HCT116 (cell line): ENCODE data around the gene NARS2. TPM values are rescaled to one million over a fixed set of nuclear protein-coding genes. Genes with fewer than 3 reads are reported as not detected.

Experiments used
- ATAC-seq: fragments of 200-7000 bp; cut with Tn5 transposase; 2 replicates; pipeline ENCODE4 v1.9.1; 2020; ENCODE audit warnings: mild to moderate bottlenecking, moderate library complexity
- BruUV-seq: library from RNA; stranded (reverse); fragments of 400-500 nt; replicated peaks from 2 replicates; lab custom pipeline; 2021; lab: Mats Ljungman, UMichigan
- CTCF ChIA-PET: fragments of 300-600 bp; sonication (Branson Sonifier 250); formaldehyde crosslinking; loops from one replicate; lab custom pipeline; 2021; ENCODE audit warnings: antibody characterized with exemption; lab: Charles Lee
- POLR2A ChIA-PET: fragments of 300-600, 350-600 bp; sonication (Branson Sonifier 250); formaldehyde crosslinking; loops from one replicate; lab custom pipeline; 2021; ENCODE audit warnings: antibody characterized with exemption; lab: Charles Lee
- RAD21 ChIA-PET, 2 experiments: fragments of 300-600 bp; sonication (Branson Sonifier 250); formaldehyde crosslinking; loops; one replicate each; lab custom pipeline; 2023; ENCODE audit warnings: low total read pairs in 2 of 2; ENCODE audit not compliant: uncharacterized antibody in 2 of 2, unreplicated experiment in 2 of 2, low non-redundant PET in 1 of 2; lab: Charles Lee
- DNase-seq: peaks from one replicate; pipeline ENCODE4 v3.0.0-alpha.2; 2010; ENCODE audit warnings: low read depth, low spot score
- H2AFZ ChIP-seq: fragments of 200-600 bp; shearing (Covaris generic), sonication (generic); 2 replicates; pipeline ENCODE4 v1.6.1; 2017; ENCODE audit warnings: low read depth, mixed run types, mixed read lengths, antibody characterized with exemption, low read length; ENCODE audit not compliant: poor library complexity, severe bottlenecking
- H3K27ac ChIP-seq: 2 replicates; pipeline ENCODE4 v1.5.1; 2012; ENCODE audit warnings: low read depth, low read length
- H3K27me3 ChIP-seq: fragments of 200-600 bp; sonication (generic); 2 replicates; pipeline ENCODE4 v1.6.1; 2016; ENCODE audit warnings: mixed run types, low read length, mixed read lengths; ENCODE audit not compliant: insufficient read depth
- H3K36me3 ChIP-seq, 2 experiments: fragments of 200-500 bp in 1 of 2; fragments of 200-600 bp in 1 of 2; sonication (Bioruptor generic) in 1 of 2; sonication (generic) in 1 of 2; 2 replicates each; pipeline versions ENCODE4 v1.5.1 to v1.6.1; 2014 to 2016; ENCODE audit warnings: low read length in 2 of 2, inconsistent platforms in 1 of 2, mixed read lengths in 1 of 2, mixed run types in 1 of 2; ENCODE audit not compliant: insufficient read depth in 2 of 2, control insufficient read depth in 1 of 2
- H3K4me1 ChIP-seq, 2 experiments: fragments of 200-600 bp in 1 of 2; sonication (generic) in 1 of 2; 2 replicates each; pipeline versions ENCODE4 v1.5.1 to v1.6.1; 2012 to 2017; ENCODE audit warnings: low read length in 2 of 2, inconsistent platforms in 1 of 2, mild to moderate bottlenecking in 1 of 2, mixed read lengths in 1 of 2, mixed run types in 1 of 2, moderate library complexity in 1 of 2; ENCODE audit not compliant: insufficient read depth in 2 of 2, control insufficient read depth in 1 of 2
- H3K4me2 ChIP-seq: fragments of 200-600 bp; sonication (generic); 2 replicates; pipeline ENCODE4 v1.6.1; 2017; ENCODE audit warnings: mixed run types, low read length, mixed read lengths
- H3K4me3 ChIP-seq, 2 experiments: fragments of 200-600 bp in 1 of 2; sonication (generic) in 1 of 2; replicated peaks in 1 of 2; 2 replicates each; pipeline ENCODE4 v1.5.1; 2011 to 2016; ENCODE audit warnings: low read length in 2 of 2, control low read depth in 1 of 2, low read depth in 1 of 2, mild to moderate bottlenecking in 1 of 2, mixed read lengths in 1 of 2, mixed run types in 1 of 2
- H3K79me2 ChIP-seq: fragments of 200-600 bp; sonication (generic); 2 replicates; pipeline ENCODE4 v1.6.1; 2017; ENCODE audit warnings: mild to moderate bottlenecking, mixed run types, low read length, moderate library complexity, mixed read lengths; ENCODE audit not compliant: insufficient read depth
- H3K9ac ChIP-seq: fragments of 200-600 bp; sonication (generic); 2 replicates; pipeline ENCODE4 v1.6.1; 2016; ENCODE audit warnings: low read length, mixed read lengths
- H3K9me2 ChIP-seq: fragments of 200-600 bp; sonication (generic), shearing (Covaris generic); 2 replicates; pipeline ENCODE4 v1.6.1; 2017; ENCODE audit warnings: mixed run types, mild to moderate bottlenecking, moderate library complexity; ENCODE audit not compliant: insufficient read depth
- H3K9me3 ChIP-seq, 2 experiments: fragments of 200-500 bp in 1 of 2; fragments of 200-600 bp in 1 of 2; sonication (Bioruptor generic) in 1 of 2; sonication (generic) in 1 of 2; 2 replicates each; pipeline ENCODE4 v1.6.1; 2014 to 2017; ENCODE audit warnings: low read length in 2 of 2, mixed read lengths in 2 of 2, inconsistent platforms in 1 of 2, low read depth in 1 of 2, mild to moderate bottlenecking in 1 of 2, mixed run types in 1 of 2, moderate library complexity in 1 of 2; ENCODE audit not compliant: control insufficient read depth in 1 of 2, insufficient read depth in 1 of 2
- H4K20me1 ChIP-seq: fragments of 200-600 bp; sonication (generic), shearing (Covaris generic); 2 replicates; pipeline ENCODE4 v1.6.1; 2017; ENCODE audit warnings: mixed run types, mild to moderate bottlenecking, moderate library complexity; ENCODE audit not compliant: insufficient read depth
- CBX3 ChIP-seq: IDR thresholded peaks from 2 replicates; pipeline ENCODE4 v1.6.1; 2012; ENCODE audit warnings: low read depth
- CEBPB ChIP-seq: IDR thresholded peaks from 2 replicates; pipeline ENCODE4 v1.6.1; 2012; ENCODE audit warnings: low read depth
- EGR1 ChIP-seq: IDR thresholded peaks from 2 replicates; pipeline ENCODE4 v1.6.1; 2012; ENCODE audit warnings: low read depth
- EZH2 ChIP-seq: fragments of 200-600 bp; sonication (generic); IDR thresholded peaks from 2 replicates; pipeline ENCODE4 v1.6.1; 2017; ENCODE audit warnings: antibody characterized with exemption, mixed run types
- EZH2phosphoT487 ChIP-seq: fragments of 200-600 bp; IDR thresholded peaks from 2 replicates; pipeline ENCODE4 v1.6.1; 2018; ENCODE audit warnings: antibody characterized with exemption, borderline replicate concordance
- FOSL1 ChIP-seq: IDR thresholded peaks from 2 replicates; pipeline ENCODE4 v1.6.1; 2012; ENCODE audit warnings: low read depth
- JUND ChIP-seq: IDR thresholded peaks from 2 replicates; pipeline ENCODE4 v1.6.1; 2012
- POLR2A ChIP-seq: IDR thresholded peaks from 2 replicates; pipeline ENCODE4 v1.7.0; 2011; ENCODE audit warnings: borderline replicate concordance; ENCODE audit not compliant: insufficient read depth, insufficient read length; ENCODE audit errors: extremely low read depth
- POLR2AphosphoS5 ChIP-seq: IDR thresholded peaks from 2 replicates; pipeline ENCODE4 v1.6.1; 2011; ENCODE audit warnings: mild to moderate bottlenecking, low read depth, low read length, moderate library complexity
- SIN3A ChIP-seq: IDR thresholded peaks from 2 replicates; pipeline ENCODE4 v1.6.1; 2012; ENCODE audit warnings: low read depth
- SP1 ChIP-seq: IDR thresholded peaks from 2 replicates; pipeline ENCODE4 v1.6.1; 2012; ENCODE audit warnings: low read depth
- YY1 ChIP-seq: IDR thresholded peaks from 2 replicates; pipeline ENCODE4 v1.6.1; 2011; ENCODE audit warnings: low read length, low read depth, moderate library complexity, mild to moderate bottlenecking; ENCODE audit not compliant: insufficient replicate concordance; ENCODE audit errors: extremely low read depth
- ZFX ChIP-seq: fragments of 450-650 bp; IDR thresholded peaks from 2 replicates; pipeline ENCODE4 v1.6.1; 2017
- ZNF274 ChIP-seq: fragments of 200-500 bp; sonication (Bioruptor generic); IDR thresholded peaks from 2 replicates; pipeline ENCODE4 v1.6.1; 2014; ENCODE audit warnings: mild to moderate bottlenecking, low read depth, low read length, inconsistent platforms
- intact Hi-C: fragments of 100-400 bp; cut with micrococcal nuclease; formaldehyde crosslinking; loops from 2 replicates; pipeline ENCODE4 v1.10.0; 2022
- total RNA-seq: library from RNA; stranded (reverse); gene quantifications from one replicate; pipeline ENCODE4 v1.2.1, GENCODE V29; 2021; ENCODE audit not compliant: unreplicated experiment
- TF ChIP-seq, protein P1 (sequence below): IDR thresholded peaks from 2 replicates; pipeline ENCODE4 v1.6.1; 2012
- TF ChIP-seq, protein P2 (sequence below): IDR thresholded peaks from 2 replicates; pipeline ENCODE4 v1.6.1; 2011; ENCODE audit warnings: mild to moderate bottlenecking, low read length, moderate library complexity; ENCODE audit not compliant: insufficient replicate concordance; ENCODE audit errors: extremely low read depth
- TF ChIP-seq, protein P3 (sequence below), 3 experiments: fragments of 200-600 bp in 1 of 3; sonication (generic) in 1 of 3; IDR thresholded peaks in 2 of 3; conservative IDR thresholded peaks in 1 of 3; 2 replicates each; pipeline ENCODE4 v1.5.1; 2012 to 2017; ENCODE audit warnings: low read depth in 2 of 3, low read length in 2 of 3, antibody characterized with exemption in 1 of 3, borderline replicate concordance in 1 of 3, control low read depth in 1 of 3, mild to moderate bottlenecking in 1 of 3, mixed read lengths in 1 of 3, mixed run types in 1 of 3, moderate library complexity in 1 of 3; ENCODE audit not compliant: insufficient read depth in 1 of 3

The NARS2 gene
- total RNA-seq, 1 experiment from 2014 or later = 26.0 TPM

DNA sequence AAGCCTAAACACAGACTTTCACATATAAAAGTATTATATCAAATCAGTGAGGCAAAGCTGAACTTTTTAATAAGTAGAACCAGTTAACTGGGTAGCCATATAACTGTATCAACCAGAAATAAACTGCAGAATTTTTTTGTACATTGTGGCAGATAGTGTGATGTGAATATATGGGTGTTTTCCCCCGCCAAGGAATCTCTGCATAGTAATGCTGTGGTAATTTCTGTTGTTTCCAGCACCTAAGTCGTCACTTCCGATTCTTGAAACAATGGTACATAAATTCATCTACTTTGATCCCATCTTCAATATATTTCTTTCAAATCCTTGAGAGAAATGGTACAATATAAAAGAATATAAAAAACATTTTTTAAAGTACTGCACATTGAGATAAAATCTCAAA is 39.6 kb downstream of the NARS2 start (continued):
- TF ChIP-seq, protein P1, sequence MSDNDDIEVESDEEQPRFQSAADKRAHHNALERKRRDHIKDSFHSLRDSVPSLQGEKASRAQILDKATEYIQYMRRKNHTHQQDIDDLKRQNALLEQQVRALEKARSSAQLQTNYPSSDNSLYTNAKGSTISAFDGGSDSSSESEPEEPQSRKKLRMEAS = no peak
- TF ChIP-seq ZNF274 = no peak
- no peak for TF ChIP-seq EGR1

DNA sequence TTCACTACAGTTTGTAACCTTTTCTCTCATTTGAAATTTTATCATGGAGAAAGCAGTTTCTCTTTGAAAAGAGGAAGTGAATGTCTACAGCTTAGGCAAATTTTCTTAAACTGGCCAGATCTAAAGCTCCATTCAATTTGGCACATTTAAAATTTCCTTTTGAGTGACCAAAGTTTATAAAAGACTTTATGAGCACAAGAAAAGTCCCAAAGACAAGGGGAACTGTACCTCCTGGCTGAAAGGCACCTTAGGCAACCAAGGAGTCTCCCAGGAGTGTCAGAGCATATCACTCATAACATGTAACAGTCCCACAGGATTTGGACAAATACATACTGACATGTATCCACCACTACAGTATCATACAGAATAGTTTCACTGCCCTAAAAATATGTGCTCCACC is 41.3 kb downstream of the NARS2 start:
- Histone ChIP-seq H3K27ac (no peak overlapping the region), H3K9me2 (no peaks in the 10 kb centered on the region), H4K20me1 (no peaks in the 10 kb centered on the region), H3K9ac (no peak overlapping the region), H3K4me2 (no peak overlapping the region), H2AFZ (no peak overlapping the region), H3K4me1 (no peaks in the 10 kb centered on the region), H3K27me3 (no peaks in the 10 kb centered on the region), H3K36me3 (no peaks in the 10 kb centered on the region; a peak in 1 of 4 replicates), H3K79me2 (0 out of 2 replicates have a peak, but pooled peaks cover 3% of the 10 kb centered on the region), H3K4me3 (no peak overlapping the region), H3K9me3 (no peaks in the 10 kb centered on the region)
- no peak for ATAC-seq
- POLR2A ChIA-PET = no interaction called here
- RAD21 ChIA-PET = no interaction called here
- intact Hi-C loops = no loop called here
- no peak for TF ChIP-seq EZH2phosphoT487
- TF ChIP-seq, protein P2, sequence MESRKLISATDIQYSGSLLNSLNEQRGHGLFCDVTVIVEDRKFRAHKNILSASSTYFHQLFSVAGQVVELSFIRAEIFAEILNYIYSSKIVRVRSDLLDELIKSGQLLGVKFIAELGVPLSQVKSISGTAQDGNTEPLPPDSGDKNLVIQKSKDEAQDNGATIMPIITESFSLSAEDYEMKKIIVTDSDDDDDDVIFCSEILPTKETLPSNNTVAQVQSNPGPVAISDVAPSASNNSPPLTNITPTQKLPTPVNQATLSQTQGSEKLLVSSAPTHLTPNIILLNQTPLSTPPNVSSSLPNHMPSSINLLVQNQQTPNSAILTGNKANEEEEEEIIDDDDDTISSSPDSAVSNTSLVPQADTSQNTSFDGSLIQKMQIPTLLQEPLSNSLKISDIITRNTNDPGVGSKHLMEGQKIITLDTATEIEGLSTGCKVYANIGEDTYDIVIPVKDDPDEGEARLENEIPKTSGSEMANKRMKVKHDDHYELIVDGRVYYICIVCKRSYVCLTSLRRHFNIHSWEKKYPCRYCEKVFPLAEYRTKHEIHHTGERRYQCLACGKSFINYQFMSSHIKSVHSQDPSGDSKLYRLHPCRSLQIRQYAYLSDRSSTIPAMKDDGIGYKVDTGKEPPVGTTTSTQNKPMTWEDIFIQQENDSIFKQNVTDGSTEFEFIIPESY = no peak
- TF ChIP-seq YY1 = no peak
- no peak for TF ChIP-seq POLR2AphosphoS5
- no peak for TF ChIP-seq EGR1
- TF ChIP-seq SIN3A = no peak
- no peak for TF ChIP-seq FOSL1
- TF ChIP-seq POLR2A = no peak
- no peak for TF ChIP-seq JUND
- TF ChIP-seq CEBPB = no peak
- TF ChIP-seq, protein P3, sequence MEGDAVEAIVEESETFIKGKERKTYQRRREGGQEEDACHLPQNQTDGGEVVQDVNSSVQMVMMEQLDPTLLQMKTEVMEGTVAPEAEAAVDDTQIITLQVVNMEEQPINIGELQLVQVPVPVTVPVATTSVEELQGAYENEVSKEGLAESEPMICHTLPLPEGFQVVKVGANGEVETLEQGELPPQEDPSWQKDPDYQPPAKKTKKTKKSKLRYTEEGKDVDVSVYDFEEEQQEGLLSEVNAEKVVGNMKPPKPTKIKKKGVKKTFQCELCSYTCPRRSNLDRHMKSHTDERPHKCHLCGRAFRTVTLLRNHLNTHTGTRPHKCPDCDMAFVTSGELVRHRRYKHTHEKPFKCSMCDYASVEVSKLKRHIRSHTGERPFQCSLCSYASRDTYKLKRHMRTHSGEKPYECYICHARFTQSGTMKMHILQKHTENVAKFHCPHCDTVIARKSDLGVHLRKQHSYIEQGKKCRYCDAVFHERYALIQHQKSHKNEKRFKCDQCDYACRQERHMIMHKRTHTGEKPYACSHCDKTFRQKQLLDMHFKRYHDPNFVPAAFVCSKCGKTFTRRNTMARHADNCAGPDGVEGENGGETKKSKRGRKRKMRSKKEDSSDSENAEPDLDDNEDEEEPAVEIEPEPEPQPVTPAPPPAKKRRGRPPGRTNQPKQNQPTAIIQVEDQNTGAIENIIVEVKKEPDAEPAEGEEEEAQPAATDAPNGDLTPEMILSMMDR (IDR thresholded peaks at IDR 0.05 in 2 of 3, conservative IDR thresholded peaks at IDR 0.05 in 1 of 3; ENCODE audit: borderline replicate concordance in 1 of 3, insufficient read depth in 1 of 3, low read depth in 2 of 3, low read length in 2 of 3) = no peak
- no peak for TF ChIP-seq ZFX
- no peak for TF ChIP-seq ZNF274
- TF ChIP-seq SP1 = no peak
- TF ChIP-seq CBX3 = no peak
- TF ChIP-seq EZH2 = no peak
- BruUV-seq = no TSS peak
- CTCF ChIA-PET = interaction anchor here (1.8 kb wide), 1 partner anchor 31 kb away, joined by 4 read pairs; no protein-coding TSS in a partner anchor
- no peak for DNase-seq
